Mesothelial cell of epicardium (in vitro differentiated cells): ENCODE measurements around the gene PPP1R13L. TPM values are rescaled to one million over a fixed set of nuclear protein-coding genes. Genes with fewer than 3 reads are reported as not detected.
A peak's percentile ranks its signal among the peaks of the same experiment; 100 is the strongest.

Experiments
- DNase-seq, 2 experiments: peaks; one replicate each; pipeline ENCODE4 v3.0.0; 2021; ENCODE audit warnings: low spot score in 2 of 2; ENCODE audit not compliant: unreplicated experiment in 2 of 2
- H3K27ac Mint-ChIP-seq: 2 replicates; pipeline ENCODE4 v1.8.0; 2021; ENCODE audit warnings: mixed read lengths
- H3K27me3 Mint-ChIP-seq: 2 replicates; pipeline ENCODE4 v1.8.0; 2021; ENCODE audit warnings: low read depth, mixed read lengths
- H3K36me3 Mint-ChIP-seq: 2 replicates; pipeline ENCODE4 v1.8.0; 2021; ENCODE audit warnings: mixed read lengths
- H3K4me1 Mint-ChIP-seq: 2 replicates; pipeline ENCODE4 v1.8.0; 2021; ENCODE audit warnings: mixed read lengths
- H3K4me3 Mint-ChIP-seq: 2 replicates; pipeline ENCODE4 v1.8.0; 2021; ENCODE audit warnings: mild to moderate bottlenecking, moderate library complexity, mixed read lengths
- H3K9me3 Mint-ChIP-seq: 2 replicates; pipeline ENCODE4 v1.8.0; 2021; ENCODE audit warnings: mixed read lengths
- CTCF ChIP-seq: fragments of 200-600 bp; sonication (generic); IDR thresholded peaks from one replicate; pipeline ENCODE4 v1.5.0; 2021; ENCODE audit warnings: antibody characterized with exemption; ENCODE audit not compliant: unreplicated experiment
- total RNA-seq: library from RNA; stranded (reverse); gene quantifications from 3 replicates; pipeline ENCODE4 v1.2.1, GENCODE V29; 2021

The PPP1R13L gene
- total RNA-seq, 1 donor from 2014 or later, result 64.0 TPM

GRCh38 chr19:45406226-45407090 is 1.6 kb upstream of the PPP1R13L start, which contains the start of gene POLR1G:
Gene POLR1G (plus strand): TSS chr19:45406644. CDS start chr19:45406697, 53 bp downstream.
- Mint-ChIP-seq H3K27ac (peak within 1 kb of the TSS; percentile 98), H3K36me3 (peaks cover 13% of the 10 kb centered on the region), H3K4me3 (peak within 1 kb of the TSS; percentile 85), H3K4me1 (peaks cover 39% of the 10 kb centered on the region), H3K9me3 (no peaks in the 10 kb centered on the region), H3K27me3 (peaks cover 31% of the 10 kb centered on the region)
- peak in 1 of 2 experiments; percentile 75 for DNase-seq
- TF ChIP-seq CTCF, result no peak

- TF ChIP-seq CTCF, result no peak
- peaks cover 39% of the 10 kb centered on the region for H3K4me1 Mint-ChIP-seq
- H3K4me3 Mint-ChIP-seq, result peak overlapping the region; percentile 85
- H3K27me3 Mint-ChIP-seq, result peaks cover 31% of the 10 kb centered on the region
- H3K36me3 Mint-ChIP-seq, result peaks cover 13% of the 10 kb centered on the region
- peak overlapping the region; percentile 98 for H3K27ac Mint-ChIP-seq
- DNase-seq, result peak; percentile 61 to 86
- no peaks in the 10 kb centered on the region for H3K9me3 Mint-ChIP-seq
Measured at GRCh38 chr19:45405435-45406225, 761 bp upstream of the PPP1R13L start.

DNA sequence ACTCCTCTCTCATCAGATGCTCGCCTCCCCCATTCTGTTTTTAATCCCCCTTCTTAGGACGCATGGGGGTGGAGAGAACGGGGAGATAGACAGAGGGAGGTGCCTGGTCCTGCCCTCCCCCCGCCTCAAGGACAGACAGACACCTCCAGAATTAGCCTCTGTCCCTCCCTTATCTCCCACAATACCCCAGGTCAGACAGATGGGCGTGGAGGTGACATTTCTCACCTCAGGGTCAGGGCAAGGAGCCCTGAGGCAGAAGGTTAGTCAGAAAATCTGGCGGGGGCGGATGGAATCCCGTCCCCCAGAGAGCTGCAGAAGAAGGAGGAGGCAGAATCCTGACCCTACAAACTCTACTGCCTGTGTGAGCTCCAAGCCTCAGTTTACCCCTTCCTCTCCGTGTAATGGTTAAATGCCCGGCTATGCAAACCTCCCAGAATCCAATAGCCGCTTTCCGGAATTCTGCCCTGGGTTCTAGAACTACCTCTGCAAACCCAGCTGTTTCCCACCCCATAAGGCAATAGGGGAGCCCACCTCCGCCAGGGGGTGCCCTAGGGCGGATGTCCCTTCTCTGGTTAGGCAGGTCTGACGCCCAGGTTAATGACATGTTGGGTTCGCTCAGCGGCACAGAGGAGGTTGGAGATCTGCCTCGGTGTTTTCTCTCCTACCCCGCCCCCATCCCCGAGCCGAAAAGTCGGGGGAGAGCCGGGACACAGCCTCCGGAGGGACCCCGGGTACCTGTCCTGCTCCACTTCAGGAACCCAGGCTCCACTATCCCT is 900 bp downstream of the PPP1R13L start:
- peak overlapping the region; percentile 85 for H3K4me3 Mint-ChIP-seq
- peak in 1 of 2 experiments; percentile 73 for DNase-seq
- H3K27ac Mint-ChIP-seq, result peak overlapping the region; percentile 98
- H3K27me3 Mint-ChIP-seq, result peaks cover 33% of the 10 kb centered on the region
- TF ChIP-seq CTCF, result peak; percentile 16
- H3K9me3 Mint-ChIP-seq, result no peaks in the 10 kb centered on the region
- H3K36me3 Mint-ChIP-seq, result peaks cover 8% of the 10 kb centered on the region
- H3K4me1 Mint-ChIP-seq, result peaks cover 39% of the 10 kb centered on the region

GRCh38 chr19:45403272-45403671 is 1.6 kb downstream of the PPP1R13L start:
- TF ChIP-seq CTCF, result no peak
- Mint-ChIP-seq H3K9me3 (no peaks in the 10 kb centered on the region), H3K4me3 (peak overlapping the region; percentile 85), H3K4me1 (peaks cover 44% of the 10 kb centered on the region), H3K36me3 (peaks cover under 1% of the 10 kb centered on the region), H3K27ac (peak overlapping the region; percentile 98), H3K27me3 (peaks cover 33% of the 10 kb centered on the region)
- DNase-seq, result no peak
